Measurements from ENCODE around the gene DPP7. TPM values are rescaled to one million over a fixed set of nuclear protein-coding genes. Genes with fewer than 3 reads are reported as not detected.
"Not testable (repeated sequence)": the region's sequence is repeated elsewhere in the genome, so short reads cannot be mapped to it uniquely, and the experiment has no call there.

DPP7 gene
- total and polyA plus RNA-seq, 11 donors = 96.6 to 260 (median 119) TPM

DNA sequence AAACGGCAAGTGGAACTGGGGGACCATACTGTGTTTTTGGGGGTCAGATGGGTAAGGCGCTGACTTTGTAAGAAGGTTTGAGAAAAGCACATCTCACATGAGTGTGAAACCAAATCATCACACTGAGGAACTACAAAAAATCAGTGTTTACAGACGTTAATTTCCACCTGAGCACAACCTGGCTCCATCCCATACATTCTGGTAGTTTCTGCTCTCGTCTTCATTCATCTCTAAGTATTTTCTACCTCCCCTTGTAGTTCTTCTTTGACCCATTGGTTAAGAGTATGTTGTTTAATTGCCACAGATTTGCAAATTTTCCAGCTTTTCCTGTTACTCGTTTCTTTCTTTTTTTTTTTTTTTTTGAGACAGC is 8.9 kb upstream of the DPP7 start:
- no peak for TF ChIP-seq POLR2A (IDR thresholded peaks at IDR 0.05)
- TF ChIP-seq, protein P1, sequence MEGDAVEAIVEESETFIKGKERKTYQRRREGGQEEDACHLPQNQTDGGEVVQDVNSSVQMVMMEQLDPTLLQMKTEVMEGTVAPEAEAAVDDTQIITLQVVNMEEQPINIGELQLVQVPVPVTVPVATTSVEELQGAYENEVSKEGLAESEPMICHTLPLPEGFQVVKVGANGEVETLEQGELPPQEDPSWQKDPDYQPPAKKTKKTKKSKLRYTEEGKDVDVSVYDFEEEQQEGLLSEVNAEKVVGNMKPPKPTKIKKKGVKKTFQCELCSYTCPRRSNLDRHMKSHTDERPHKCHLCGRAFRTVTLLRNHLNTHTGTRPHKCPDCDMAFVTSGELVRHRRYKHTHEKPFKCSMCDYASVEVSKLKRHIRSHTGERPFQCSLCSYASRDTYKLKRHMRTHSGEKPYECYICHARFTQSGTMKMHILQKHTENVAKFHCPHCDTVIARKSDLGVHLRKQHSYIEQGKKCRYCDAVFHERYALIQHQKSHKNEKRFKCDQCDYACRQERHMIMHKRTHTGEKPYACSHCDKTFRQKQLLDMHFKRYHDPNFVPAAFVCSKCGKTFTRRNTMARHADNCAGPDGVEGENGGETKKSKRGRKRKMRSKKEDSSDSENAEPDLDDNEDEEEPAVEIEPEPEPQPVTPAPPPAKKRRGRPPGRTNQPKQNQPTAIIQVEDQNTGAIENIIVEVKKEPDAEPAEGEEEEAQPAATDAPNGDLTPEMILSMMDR (IDR thresholded peaks at IDR 0.05) = no peak
- H3K4me3 ChIP-seq = no peak overlapping the region
- peaks cover 0 to 23% (median 18%) of the 10 kb centered on the region in 12 donors for H3K4me1 ChIP-seq
- H3K9me3 ChIP-seq = no peaks in the 10 kb centered on the region
- no peak for DNase-seq
- intact Hi-C loops (cut with DNase I) = loop anchor here in 7 of 10 donors (2.0 to 10.0 kb wide), 4 partner anchors 61 to 301 kb away; partner anchors contain the start of genes RNF224 (in 5 of the 7), ANAPC2 (in 3 of the 7), CYSRT1 (in 3 of the 7) and SSNA1 (in 3 of the 7)
- WGBS, 4 donors = 81 to 84% (median 84%) methylated on average over 5 of the region's 5 CpGs
- H3K27ac ChIP-seq = no peak overlapping the region
- ATAC-seq = no peak
- H3K27me3 ChIP-seq = no peaks in the 10 kb centered on the region
- no peaks in the 10 kb centered on the region for H3K36me3 ChIP-seq

DNA sequence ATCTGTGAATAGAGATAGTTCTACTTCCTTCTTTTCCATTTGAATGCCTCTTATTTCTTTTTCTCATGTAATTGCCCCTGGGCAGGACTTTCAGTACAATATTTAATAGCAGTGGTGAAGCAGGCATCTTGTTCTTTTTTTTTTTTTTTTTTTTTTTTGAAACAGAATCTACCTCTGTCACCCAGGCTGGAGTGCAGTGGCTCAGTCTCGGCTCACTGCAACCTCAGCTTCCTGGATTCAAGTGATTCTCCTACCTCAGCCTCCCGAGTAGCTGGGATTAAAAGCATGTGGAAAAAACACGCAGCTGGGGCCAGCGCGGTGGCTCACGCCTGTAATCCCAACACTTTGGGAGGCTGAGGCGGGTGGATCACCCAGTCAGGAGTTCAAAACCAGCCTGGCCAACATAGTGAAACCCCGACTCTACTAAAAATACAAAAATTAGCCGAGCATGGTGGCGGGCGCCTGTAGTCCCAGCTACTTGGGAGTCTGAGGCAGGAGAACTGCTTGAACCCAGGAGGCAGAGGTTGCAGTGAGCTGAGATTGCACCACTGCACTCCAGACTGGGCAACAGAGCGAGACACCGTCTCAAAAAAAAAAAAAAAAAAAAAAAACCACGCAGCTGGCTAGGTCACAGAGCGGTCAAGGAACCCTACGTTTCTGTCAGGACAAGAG is 8.4 kb upstream of the DPP7 start:
- H3K9me3 ChIP-seq, H3K27me3 ChIP-seq, H3K27ac ChIP-seq, DNase-seq, H3K36me3 ChIP-seq, H3K4me3 ChIP-seq, ATAC-seq: not testable (repeated sequence)
- peaks cover 0 to 18% (median 13%) of the 10 kb centered on the region in 12 donors for H3K4me1 ChIP-seq
- WGBS, 4 donors = 87 to 93% (median 90%) methylated on average over 16 of the region's 16 CpGs
- intact Hi-C loops (cut with DNase I) = loop anchor here in 7 of 10 donors (2.0 to 10.0 kb wide), 4 partner anchors 62 to 302 kb away; partner anchors contain the start of genes RNF224 (in 5 of the 7), ANAPC2 (in 3 of the 7), CYSRT1 (in 3 of the 7) and SSNA1 (in 3 of the 7)

DNA sequence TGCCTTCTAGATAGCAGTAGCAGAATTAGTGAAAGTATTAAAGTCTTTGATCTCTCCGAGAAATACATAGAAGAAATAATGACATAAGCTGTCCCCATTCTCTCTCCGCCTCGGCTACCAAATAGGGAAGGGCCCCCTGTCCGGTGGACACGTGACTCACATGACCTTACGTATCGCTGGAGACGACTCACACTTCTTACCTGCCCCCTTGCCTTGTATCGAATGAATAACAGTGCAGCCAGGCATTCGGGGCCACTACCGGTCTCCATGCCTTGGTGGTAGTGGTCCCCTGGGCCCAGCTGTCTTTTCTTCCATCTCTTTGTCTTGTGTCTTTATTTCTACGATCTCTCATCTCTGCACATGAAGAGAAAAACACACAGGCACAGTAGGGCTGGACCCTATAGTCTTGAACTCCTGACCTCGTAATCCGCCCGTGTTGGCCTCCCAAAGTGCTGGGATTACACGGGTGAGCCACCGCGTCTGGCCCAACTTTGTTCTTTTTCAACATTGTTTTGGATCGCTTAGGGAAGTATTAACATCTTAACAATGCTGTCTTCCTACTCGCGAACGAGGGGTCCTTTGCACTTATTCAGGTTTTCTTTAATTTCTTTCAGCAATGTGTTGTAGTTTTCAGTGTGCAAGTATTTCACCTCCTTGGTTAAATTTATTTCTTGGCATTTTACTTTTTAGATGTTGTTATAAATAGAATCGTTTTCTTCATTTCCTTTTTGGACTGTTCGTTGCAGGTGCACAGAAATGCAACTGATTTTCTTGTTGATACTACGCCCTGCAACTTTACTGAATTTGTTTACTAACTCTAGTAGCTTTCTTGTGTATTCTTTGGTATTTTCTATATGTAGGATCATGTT is 7.6 kb upstream of the DPP7 start:
- H3K27ac ChIP-seq, H3K36me3 ChIP-seq, H3K9me3 ChIP-seq, H3K4me3 ChIP-seq, DNase-seq, H3K27me3 ChIP-seq, ATAC-seq: not testable (repeated sequence)
- 72 to 75% (median 73%) methylated on average over 14 to 25 of the region's 25 CpGs for WGBS, 4 donors
- intact Hi-C loops (cut with DNase I) = loop anchor here in 7 of 10 donors (1.0 to 10.0 kb wide), 5 partner anchors 63 to 303 kb away; partner anchors contain the start of genes RNF224 (in 6 of the 7), ANAPC2 (in 3 of the 7), CYSRT1 (in 3 of the 7) and SSNA1 (in 3 of the 7)
- peaks cover 0 to 15% (median 9%) of the 10 kb centered on the region in 12 donors for H3K4me1 ChIP-seq

DNA sequence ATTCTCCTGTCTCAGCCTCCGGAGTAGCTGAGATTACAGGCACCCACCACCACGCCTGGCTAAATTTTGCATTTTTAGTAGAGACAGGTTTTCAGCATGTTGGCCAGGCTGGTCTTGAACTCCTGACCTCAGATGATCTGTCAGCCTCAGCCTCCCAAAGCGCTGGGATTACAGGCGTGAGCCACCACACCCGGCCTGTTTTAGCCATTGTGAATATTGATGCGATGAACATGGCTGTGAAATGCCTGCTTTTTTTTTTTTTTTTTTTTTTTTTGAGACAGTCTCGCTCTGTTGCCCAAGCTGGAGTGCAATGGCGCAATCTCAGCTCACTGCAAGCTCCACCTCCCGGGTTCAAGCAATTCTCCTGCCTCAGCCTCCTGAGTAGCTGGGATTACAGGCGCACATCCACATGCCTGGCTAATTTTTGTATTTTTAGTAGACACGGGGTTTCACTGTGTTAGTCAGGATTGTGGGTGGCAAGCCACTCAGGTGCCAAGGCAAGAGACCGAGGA is 3.6 kb upstream of the DPP7 start:
- WGBS, 4 donors = 86 to 89% (median 87%) methylated on average over 12 of the region's 12 CpGs
- H3K27me3 ChIP-seq = not testable (repeated sequence)
- H3K27ac ChIP-seq = peak overlapping the region in 2 of 12 donors; percentile 87 to 90

DNA sequence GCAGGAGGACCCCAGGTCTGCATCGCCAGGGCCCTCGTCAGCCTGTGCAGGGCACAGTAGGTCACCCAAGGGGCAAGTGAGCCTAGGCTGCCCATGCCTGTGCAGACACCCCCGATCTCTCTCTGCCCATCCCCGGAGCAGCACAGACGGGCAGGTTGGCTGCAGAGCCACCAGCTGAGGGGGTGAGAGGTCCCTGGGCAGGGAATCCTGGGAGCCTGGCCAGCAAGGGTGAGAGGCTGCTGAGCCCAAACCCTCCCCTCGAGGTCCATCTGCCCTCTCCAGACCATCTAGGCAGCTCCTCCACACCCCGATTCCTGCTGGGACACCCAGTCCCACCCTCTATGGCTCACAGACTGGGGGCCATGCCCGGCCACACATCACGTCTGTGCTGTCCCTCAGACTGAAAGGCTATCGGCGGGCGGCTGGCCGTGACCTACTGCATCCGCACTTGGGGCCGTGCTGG is 2.8 kb upstream of the DPP7 start:
- Histone ChIP-seq H3K4me1 (peaks cover 0 to 45% (median 23%) of the 10 kb centered on the region in 12 donors), H3K4me3 (no peak overlapping the region), H3K36me3 (peaks cover 0 to 11% (median 5%) of the 10 kb centered on the region in 9 donors), H3K27me3 (no peaks in the 10 kb centered on the region), H3K9me3 (no peaks in the 10 kb centered on the region), H3K27ac (peak overlapping the region in 11 of 12 donors; percentile 50 to 90 (median 73))
- intact Hi-C loops (cut with DNase I) = loop anchor here in 2 of 10 donors (5.0 to 10.0 kb wide), 3 partner anchors 68 to 120 kb away; partner anchors contain the start of genes ANAPC2 (in 1 of the 2), CYSRT1 (in 1 of the 2), RNF224 (in 1 of the 2) and SSNA1 (in 1 of the 2)
- TF ChIP-seq, protein P1 (IDR thresholded peaks at IDR 0.05) = no peak
- TF ChIP-seq POLR2A (IDR thresholded peaks at IDR 0.05) = no peak
- 70 to 84% (median 78%) methylated on average over 14 to 15 of the region's 15 CpGs for WGBS, 4 donors
- DNase-seq (no peak), ATAC-seq (peak in 3 of 4 donors; percentile 10 to 13 (median 10))

More for the DNA sequence above, 3.6 kb upstream of the DPP7 start:
- not testable (repeated sequence) for H3K36me3 ChIP-seq, ATAC-seq, DNase-seq, H3K4me3 ChIP-seq, H3K9me3 ChIP-seq
- intact Hi-C loops (cut with DNase I) = loop anchor here in 4 of 10 donors (2.0 to 10.0 kb wide), 5 partner anchors 67 to 119 kb away; partner anchors contain the start of genes RNF224 (in 2 of the 4), ANAPC2 (in 1 of the 4), CYSRT1 (in 1 of the 4) and SSNA1 (in 1 of the 4)
- peaks cover 0 to 45% (median 23%) of the 10 kb centered on the region in 12 donors for H3K4me1 ChIP-seq
